Prostate gland (tissue), 2 donors: ENCODE results near the gene ANKS1B. TPM values are rescaled to one million over a fixed set of nuclear protein-coding genes. Genes with fewer than 3 reads are reported as not detected.

Experiments used
- DNase-seq: peaks from one replicate; pipeline ENCODE4 v3.0.0-alpha.2; 2019; ENCODE audit warnings: low spot score
- H3K27ac ChIP-seq, 2 donors: fragments of 200-600 bp; sonication (generic); 2 replicates each; pipeline ENCODE4 v1.5.1; 2017 to 2019
- H3K27me3 ChIP-seq: fragments of 200-600 bp; sonication (generic); replicated peaks from 2 replicates; pipeline ENCODE4 v1.5.1; 2019; ENCODE audit not compliant: insufficient read depth
- H3K36me3 ChIP-seq, 2 donors: fragments of 200-600 bp; sonication (generic); 1 replicate in 1 of 2; 2 replicates in 1 of 2; pipeline versions ENCODE4 v1.5.1 to v1.8.1; 2017 to 2019
- H3K4me1 ChIP-seq: fragments of 200-600 bp; sonication (generic); replicated peaks from 2 replicates; pipeline ENCODE4 v1.5.1; 2019
- H3K4me3 ChIP-seq, 2 donors: fragments of 200-600 bp; sonication (generic); 2 replicates each; pipeline ENCODE4 v1.5.1; 2017 to 2019
- H3K9me3 ChIP-seq: fragments of 200-600 bp; sonication (generic); 2 replicates; pipeline ENCODE4 v1.5.1; 2017
- POLR2A ChIP-seq: fragments of 450-650 bp; IDR thresholded peaks from one replicate; pipeline ENCODE4 v1.6.1; 2016; ENCODE audit warnings: antibody characterized with exemption, mild to moderate bottlenecking
- POLR2AphosphoS5 ChIP-seq: sonication (generic); formaldehyde crosslinking; IDR thresholded peaks from one replicate; pipeline ENCODE4 v1.6.1; 2017; ENCODE audit warnings: antibody characterized with exemption
- whole genome bisulfite sequencing: methylation state at CpG from one replicate; pipeline ENCODE4 v1.1.5; 2018; 5-methylcytosine and 5-hydroxymethylcytosine counted together
- intact Hi-C: fragments of 100-400 bp; cut with DNase I; formaldehyde crosslinking; loops from one replicate; pipeline ENCODE4 v1.14.2; 2022
- total RNA-seq, 2 donors: library from RNA; depleted of rRNA; stranded (reverse); fragments of >200 nt; gene quantifications; one replicate each; pipeline ENCODE4 v1.1.0, GENCODE V29; 2016
- TF ChIP-seq, protein P1 (sequence below), 4 experiments: fragments of 200-600 bp in 2 of 4; fragments of 450-650 bp in 2 of 4; sonication (generic) in 2 of 4; IDR thresholded peaks; 1 replicate in 3 of 4; 2 replicates in 1 of 4; pipeline ENCODE4 v1.5.1; 2016 to 2019; ENCODE audit warnings: antibody characterized with exemption in 4 of 4, mild to moderate bottlenecking in 2 of 4, moderate library complexity in 2 of 4

The ANKS1B gene
- total RNA-seq, 2 donors from 2014 or later: 13.0 to 17.4 TPM

DNA sequence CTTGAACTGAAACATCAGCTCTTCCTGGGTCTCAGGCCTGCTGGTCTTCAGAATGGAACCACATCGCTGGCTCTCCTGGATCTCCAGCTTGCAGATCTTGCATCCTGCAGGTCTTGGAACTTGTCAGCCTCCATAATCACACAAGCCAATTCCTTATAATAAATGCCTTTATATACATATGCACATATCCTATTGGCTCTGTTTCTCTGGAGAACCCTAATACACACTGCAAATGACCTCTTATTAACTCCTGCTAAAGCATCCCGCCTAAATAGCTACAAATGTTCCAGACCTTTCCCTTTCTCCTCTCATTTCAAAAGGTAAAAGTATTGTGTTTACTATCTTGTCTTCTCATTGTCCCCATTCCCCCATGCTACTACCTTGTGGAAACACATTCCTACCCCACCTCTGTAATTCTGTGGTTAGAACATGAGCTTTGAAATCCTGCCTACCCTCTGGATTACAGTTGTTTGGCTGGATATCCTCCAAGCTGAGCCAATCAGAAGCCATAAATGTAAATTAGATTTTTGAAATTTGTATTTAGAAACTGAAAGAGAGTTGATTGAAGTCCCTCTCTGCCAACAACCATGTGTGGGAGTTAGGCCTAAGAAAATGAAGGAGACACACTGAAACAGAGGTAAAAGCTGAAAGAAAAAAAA, 58.1 kb downstream of the ANKS1B start:
- no peaks in the 10 kb centered on the region for H3K36me3 ChIP-seq
- H3K4me1 ChIP-seq: no peaks in the 10 kb centered on the region
- no peaks in the 10 kb centered on the region for H3K27me3 ChIP-seq
- no peak overlapping the region for H3K27ac ChIP-seq
- intact Hi-C loops: no loop called here
- H3K9me3 ChIP-seq: no peaks in the 10 kb centered on the region
- no peak for DNase-seq
- H3K4me3 ChIP-seq: no peak overlapping the region
- 85% methylated on average over 2 of the region's 2 CpGs for WGBS
- no peak for TF ChIP-seq POLR2A
- TF ChIP-seq, protein P1, sequence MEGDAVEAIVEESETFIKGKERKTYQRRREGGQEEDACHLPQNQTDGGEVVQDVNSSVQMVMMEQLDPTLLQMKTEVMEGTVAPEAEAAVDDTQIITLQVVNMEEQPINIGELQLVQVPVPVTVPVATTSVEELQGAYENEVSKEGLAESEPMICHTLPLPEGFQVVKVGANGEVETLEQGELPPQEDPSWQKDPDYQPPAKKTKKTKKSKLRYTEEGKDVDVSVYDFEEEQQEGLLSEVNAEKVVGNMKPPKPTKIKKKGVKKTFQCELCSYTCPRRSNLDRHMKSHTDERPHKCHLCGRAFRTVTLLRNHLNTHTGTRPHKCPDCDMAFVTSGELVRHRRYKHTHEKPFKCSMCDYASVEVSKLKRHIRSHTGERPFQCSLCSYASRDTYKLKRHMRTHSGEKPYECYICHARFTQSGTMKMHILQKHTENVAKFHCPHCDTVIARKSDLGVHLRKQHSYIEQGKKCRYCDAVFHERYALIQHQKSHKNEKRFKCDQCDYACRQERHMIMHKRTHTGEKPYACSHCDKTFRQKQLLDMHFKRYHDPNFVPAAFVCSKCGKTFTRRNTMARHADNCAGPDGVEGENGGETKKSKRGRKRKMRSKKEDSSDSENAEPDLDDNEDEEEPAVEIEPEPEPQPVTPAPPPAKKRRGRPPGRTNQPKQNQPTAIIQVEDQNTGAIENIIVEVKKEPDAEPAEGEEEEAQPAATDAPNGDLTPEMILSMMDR (IDR thresholded peaks at IDR 0.05): no peak
- no peak for TF ChIP-seq POLR2AphosphoS5

DNA sequence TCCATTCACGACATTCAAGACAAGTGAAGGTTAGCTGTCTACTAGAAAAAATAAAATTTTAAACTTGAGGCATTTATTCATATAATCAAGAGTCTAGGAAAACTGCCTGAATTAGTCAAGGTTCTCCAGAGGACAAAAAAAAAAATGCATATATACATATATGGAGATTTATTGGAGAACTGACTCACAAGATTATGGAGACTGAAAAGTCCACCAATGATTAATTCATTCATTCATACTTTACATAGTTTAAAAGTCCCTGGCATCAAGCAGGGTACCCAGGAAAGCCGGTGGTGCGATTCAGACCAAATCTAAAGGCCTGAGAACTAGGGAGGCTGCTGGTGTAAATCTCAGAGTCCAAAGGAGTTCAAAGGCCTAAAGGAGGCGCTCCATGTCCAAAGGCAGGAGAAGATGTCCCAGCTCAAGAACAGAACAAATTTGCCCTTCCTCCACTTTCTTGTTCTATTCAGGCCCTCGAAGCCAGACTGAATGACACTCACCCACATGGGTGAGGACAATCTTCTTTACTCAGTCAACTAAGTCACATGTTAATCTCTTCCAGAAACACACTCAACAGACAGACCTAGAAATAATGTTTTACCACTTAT, 64.3 kb downstream of the ANKS1B start:
- no peaks in the 10 kb centered on the region for H3K4me1 ChIP-seq
- no peak for DNase-seq
- H3K36me3 ChIP-seq: no peaks in the 10 kb centered on the region
- TF ChIP-seq, protein P1 (IDR thresholded peaks at IDR 0.05): no peak
- TF ChIP-seq POLR2AphosphoS5: no peak
- no peak for TF ChIP-seq POLR2A
- no peaks in the 10 kb centered on the region for H3K9me3 ChIP-seq
- no peaks in the 10 kb centered on the region for H3K27me3 ChIP-seq
- WGBS: 91% methylated on average over 5 of the region's 5 CpGs
- intact Hi-C loops: no loop called here
- H3K4me3 ChIP-seq: no peak overlapping the region
- no peak overlapping the region for H3K27ac ChIP-seq

DNA sequence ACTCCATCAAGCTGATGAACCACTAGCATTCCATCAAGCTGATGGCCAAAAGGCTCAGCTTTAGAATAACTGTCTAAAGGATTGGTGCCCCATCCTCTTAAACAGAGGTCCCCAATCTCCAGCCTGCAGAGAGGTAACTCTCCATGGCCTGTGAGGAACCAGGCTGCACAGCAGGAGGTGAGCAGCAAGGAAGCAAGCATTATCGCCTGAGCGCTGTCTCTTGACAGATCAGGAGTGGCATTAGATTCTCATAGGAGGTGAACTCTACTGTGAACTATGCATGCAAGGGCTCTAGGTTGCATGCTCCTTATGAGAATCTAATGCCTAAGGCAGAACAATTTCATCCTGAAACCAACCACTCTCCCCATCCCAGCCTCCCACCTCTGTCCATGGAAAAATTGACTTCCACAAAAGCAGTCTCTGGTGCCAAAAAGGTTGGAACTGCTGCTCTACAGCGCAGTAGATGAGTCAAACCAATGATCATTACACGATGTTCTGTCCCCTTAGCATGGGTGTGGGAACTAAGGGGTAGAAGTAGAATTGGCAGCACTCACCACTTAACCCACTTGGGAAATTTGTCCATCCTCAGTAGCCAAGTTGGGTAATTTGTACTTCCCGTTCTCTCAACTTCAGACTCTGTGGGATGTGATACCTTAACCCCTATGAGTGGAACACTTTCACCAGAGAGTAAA, 66.9 kb downstream of the ANKS1B start:
- no peaks in the 10 kb centered on the region for H3K9me3 ChIP-seq
- H3K27ac ChIP-seq: no peak overlapping the region
- H3K36me3 ChIP-seq: no peaks in the 10 kb centered on the region
- H3K27me3 ChIP-seq: no peaks in the 10 kb centered on the region
- TF ChIP-seq, protein P1 (IDR thresholded peaks at IDR 0.05): no peak
- TF ChIP-seq POLR2AphosphoS5 (no peak), POLR2A (no peak)
- H3K4me3 ChIP-seq: no peak overlapping the region
- intact Hi-C loops: no loop called here
- WGBS: 82% methylated on average over 5 of the region's 5 CpGs
- no peaks in the 10 kb centered on the region for H3K4me1 ChIP-seq
- no peak for DNase-seq

DNA sequence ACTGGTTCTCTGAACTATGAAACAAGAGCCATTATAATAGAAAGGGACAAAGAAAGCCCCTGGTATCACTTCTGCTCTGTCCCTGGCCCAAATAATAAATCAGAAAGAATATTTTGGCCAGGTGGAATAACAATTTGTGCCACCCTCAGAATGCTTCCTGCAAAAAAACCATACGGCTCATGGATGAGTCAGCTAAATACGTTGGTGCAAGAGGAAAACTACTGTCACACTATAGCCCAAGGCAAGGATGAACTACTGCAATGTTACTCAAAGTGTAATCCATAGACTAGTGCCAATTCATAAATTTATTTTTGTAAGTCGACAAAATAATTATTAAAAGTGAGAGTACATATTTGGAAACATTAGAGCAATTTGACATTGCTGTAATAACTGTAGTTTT, 68.2 kb downstream of the ANKS1B start:
- TF ChIP-seq POLR2A: no peak
- no peak for TF ChIP-seq POLR2AphosphoS5
- TF ChIP-seq, protein P1 (IDR thresholded peaks at IDR 0.05): no peak
- H3K4me1 ChIP-seq: no peaks in the 10 kb centered on the region
- no peak overlapping the region for H3K4me3 ChIP-seq
- no peaks in the 10 kb centered on the region for H3K27me3 ChIP-seq
- no peak for DNase-seq
- WGBS: 73% methylated on average over 3 of the region's 3 CpGs
- intact Hi-C loops: no loop called here
- H3K36me3 ChIP-seq: no peaks in the 10 kb centered on the region
- no peaks in the 10 kb centered on the region for H3K9me3 ChIP-seq
- no peak overlapping the region for H3K27ac ChIP-seq
